NCI-H345 treated with DMSO at 0.1 percent for 48 hours (cell line): ENCODE results near the gene TEX35.
"Not testable (repeated sequence)": the region's sequence is repeated elsewhere in the genome, so short reads cannot be mapped to it uniquely, and the experiment has no call there.

Source experiments
- DNase-seq: peaks from one replicate; lab custom pipeline; 2025; ENCODE audit not compliant: unreplicated experiment; lab: John Stamatoyannopoulos, UW

TEX35 gene

GRCh38 chr1:178494569-178494971 lies 18.3 kb upstream of the TEX35 start:
- DNase-seq: no peak

DNA sequence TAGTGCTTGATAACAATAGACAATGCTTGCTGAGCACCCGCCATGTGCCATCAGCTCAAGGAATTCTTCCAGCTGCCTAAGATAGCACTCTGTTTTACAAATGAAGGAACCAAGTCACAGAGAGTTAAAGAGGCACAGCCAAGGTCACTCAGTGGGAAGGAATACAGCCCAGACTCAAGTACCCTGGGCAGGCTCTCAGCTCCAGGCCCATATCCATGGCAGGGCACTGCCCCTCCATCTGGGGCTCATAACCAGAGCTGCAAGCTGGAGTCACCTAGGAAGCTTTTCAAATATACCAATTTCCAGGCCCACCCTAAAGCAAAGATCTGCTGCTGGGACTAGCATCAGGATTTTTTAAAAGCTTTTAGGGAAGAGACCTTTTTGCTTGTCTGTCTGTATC lies 17.8 kb upstream of the TEX35 start:
- DNase-seq: no peak

- no peak for DNase-seq
These were observed 17.0 kb upstream of the TEX35 start for GRCh38 chr1:178495741-178496409.

- DNase-seq: no peak
These were observed 16.3 kb upstream of the TEX35 start, which contains the start of gene CLEC20A for GRCh38 chr1:178496410-178497135. Gene CLEC20A, minus strand, starts transcription at chr1:178496964. Its CDS starts 25 bp downstream, at chr1:178496939.

DNA sequence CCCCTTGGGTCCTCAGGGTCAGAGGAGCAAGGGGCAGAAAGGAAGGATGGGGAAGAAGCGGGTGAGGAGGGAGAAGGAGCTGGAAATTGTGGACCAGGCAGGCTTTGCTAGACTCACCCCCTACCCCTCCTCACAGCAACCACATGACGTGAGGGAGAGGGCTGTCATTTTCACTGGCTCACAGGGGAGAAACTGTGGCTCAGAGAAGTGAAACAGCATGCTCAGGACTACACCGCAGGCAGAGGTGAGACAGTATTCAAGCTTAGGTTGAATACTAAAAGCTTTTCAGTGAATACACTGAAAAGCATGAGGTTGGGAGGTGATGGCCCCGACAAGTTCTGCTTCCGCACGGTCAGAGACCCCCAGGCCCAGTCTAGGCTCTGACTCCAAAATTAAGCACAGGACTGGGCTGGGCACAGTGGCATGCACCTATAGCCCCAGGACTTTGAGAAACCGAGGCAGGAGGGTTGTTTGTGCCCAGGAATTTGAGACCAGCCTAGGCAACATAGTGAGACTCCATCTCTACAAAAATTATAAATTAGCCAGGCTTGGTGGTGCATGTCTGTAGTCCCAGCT lies 14.9 kb upstream of the TEX35 start:
- DNase-seq: no peak

GRCh38 chr1:178498896-178499675 lies 13.8 kb upstream of the TEX35 start:
- DNase-seq: no peak

- DNase-seq: no peak
These were observed 12.7 kb upstream of the TEX35 start for GRCh38 chr1:178500091-178500770.

DNA sequence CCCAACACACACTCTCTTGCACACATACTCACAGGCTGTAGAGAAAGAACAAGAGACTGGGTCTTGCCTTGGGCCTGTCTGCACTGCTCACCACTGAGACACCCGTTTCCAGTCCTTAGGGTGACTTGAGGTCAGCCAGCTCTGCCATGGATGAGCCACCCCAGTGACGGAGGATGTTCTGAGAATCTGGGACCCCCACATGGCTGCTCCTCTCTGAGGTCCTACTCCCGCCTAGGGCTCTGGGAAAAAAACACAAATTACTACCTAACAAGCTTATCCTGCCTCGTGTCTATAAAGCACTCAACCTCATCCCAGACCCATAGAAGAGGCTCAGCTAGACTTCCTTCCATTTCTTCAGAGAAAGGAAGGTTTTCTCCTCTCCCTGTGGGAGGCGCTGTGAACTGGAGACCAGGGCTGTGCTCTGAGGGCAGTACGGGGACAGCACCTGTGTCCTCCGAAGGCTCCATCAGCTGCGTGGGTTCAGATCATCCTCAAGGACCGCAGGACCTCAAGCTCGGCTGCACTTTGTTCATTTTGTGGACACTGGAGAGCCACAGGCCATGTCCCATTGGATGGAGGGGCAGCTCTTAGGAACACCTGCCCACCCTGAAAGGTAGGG lies 11.9 kb upstream of the TEX35 start:
- DNase-seq: no peak

GRCh38 chr1:178501705-178502329 lies 11.1 kb upstream of the TEX35 start:
- DNase-seq: no peak

- DNase-seq: no peak
These were observed 10.6 kb upstream of the TEX35 start for GRCh38 chr1:178502330-178502714.

DNA sequence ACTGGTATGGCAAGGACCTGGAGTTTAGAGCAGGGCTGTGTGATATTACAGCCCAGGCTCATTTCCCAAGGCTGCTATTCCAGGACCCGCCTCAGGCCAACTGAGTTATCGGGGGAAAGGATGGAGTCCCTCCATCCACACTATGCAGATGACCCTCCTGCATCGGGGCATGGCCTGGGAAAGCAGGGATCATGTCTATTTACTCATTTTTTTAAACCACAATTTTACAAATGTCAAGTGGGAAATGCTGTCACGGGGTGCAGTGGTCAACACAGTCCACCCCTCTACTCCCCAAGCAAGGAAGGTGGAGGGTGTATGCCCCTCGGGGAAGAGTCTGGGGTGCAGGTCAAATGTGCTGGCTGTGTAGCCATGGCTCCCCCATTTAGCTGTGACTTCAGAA lies 10.1 kb upstream of the TEX35 start:
- no peak for DNase-seq

GRCh38 chr1:178503316-178503715 lies 9.6 kb upstream of the TEX35 start:
- not testable (repeated sequence) for DNase-seq

DNA sequence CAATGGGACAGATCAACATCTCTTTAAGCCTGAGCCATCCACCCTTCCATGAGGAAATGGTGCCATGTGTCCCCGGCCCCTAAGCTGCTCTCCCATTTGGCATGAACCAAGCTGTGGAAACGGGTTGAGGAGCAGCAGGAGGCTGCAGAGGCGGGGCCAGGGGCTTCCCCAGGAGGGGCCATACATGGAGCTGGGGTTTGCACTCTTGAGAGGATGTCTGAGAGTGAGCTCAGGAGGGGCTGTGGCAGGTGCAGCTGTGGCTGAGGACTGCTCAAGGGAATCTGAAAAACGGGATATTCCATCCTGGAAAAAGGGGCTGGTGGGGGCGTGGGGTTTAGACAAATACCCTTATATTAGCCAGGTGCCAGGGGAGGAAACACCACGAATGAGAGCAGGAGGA lies 9.1 kb upstream of the TEX35 start:
- no peak for DNase-seq

DNA sequence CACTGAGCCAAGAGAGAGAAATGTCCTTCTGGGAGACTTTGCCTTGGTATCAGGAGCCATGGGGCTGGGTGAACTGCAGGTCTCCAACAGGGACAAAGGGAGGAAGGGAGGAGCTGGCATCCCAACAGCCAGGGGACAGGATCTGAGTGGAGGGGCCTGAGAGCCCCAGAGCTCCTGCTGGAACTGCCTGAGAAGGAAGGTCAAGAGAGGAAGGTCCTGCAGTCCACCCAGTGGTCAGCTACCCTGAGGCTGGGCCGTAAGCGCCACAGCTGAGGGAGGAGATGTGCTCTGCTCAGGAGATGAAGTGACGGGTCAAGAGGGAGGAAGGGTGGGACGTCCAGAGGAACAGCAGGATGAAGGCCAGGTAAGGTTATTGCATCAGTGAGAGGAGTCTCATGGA lies 8.6 kb upstream of the TEX35 start:
- DNase-seq: no peak

GRCh38 chr1:178506177-178506576 lies 6.7 kb upstream of the TEX35 start:
- DNase-seq: no peak

GRCh38 chr1:178506669-178507068 lies 6.2 kb upstream of the TEX35 start:
- no peak for DNase-seq

GRCh38 chr1:178509414-178510007 lies 3.4 kb upstream of the TEX35 start:
- no peak for DNase-seq

DNA sequence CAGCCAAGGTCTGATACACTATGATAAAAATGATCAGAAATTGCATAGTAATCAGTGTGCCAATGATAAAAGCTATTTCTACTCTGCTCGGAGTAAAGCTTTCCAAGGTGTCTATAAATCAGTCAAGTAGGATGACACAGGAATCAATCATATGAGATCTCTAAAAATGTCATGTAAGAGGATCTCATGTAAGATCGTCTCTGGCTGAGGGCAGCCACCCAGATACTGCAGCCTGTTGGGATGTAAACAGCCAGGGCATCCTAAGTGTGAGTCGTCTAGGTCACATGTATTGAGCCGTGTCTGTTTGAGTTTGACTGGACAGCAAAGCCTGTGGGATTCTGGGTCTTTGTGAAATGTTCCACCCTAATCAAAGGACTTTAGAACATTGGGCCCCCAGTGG lies 2.8 kb upstream of the TEX35 start:
- DNase-seq: no peak

GRCh38 chr1:178513278-178513983 lies 522 bp downstream of the TEX35 start:
- DNase-seq: no peak
